ENCODE measurements around the gene KCNC3. TPM values are rescaled to one million over a fixed set of nuclear protein-coding genes. Genes with fewer than 3 reads are reported as not detected.

Gene KCNC3
- polyA plus RNA-seq (2011; rRNA removed) (not detected in 2 replicates), polyA minus RNA-seq (2011; rRNA and poly(A)+ RNA removed) (not detected in 2 replicates)

DNA sequence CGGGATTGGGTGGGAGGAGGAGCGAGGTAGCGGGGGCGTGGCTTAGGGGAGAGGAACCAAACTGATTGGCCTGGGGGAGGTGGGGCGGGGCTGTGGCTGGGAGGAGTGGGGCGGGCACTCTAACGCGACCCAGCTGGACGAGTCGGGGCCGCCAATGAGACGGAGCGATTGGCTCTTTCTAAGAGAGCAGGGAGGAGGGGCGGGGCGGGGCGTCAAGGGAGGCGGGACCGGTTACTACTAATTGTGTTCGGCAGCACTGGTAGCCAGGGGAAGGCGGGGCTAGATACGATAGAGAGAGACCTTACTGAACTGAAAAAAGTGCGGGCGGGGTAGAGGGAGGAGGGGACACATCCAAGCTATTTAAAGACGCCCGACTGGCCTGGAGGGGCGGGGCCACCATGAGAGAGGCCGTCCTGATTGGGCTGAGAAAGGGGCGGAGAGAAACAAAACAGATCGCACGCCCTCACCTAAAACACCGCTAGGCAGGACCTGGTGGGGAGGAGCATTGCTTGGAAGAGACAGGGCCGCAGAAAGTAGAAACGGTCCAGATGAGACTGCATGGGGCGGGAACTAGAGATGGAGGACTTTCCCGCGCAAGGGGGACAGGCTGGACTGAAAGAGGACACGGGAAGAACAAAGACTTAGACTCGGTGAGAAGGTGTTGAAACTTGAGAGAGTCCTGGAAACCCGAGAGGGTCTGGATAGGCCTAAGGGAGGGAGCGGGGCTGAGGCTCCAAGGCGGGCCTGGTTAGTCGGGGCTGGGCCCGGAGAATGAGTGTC lies at the start of gene KCNC3:
Gene KCNC3 (minus strand): TSS at position 232 of the 780 bp plus-strand sequence. CDS start 295 bp downstream, outside the sequence.
- H3K27ac ChIP-seq (ENCODE audit: low read depth, low read length): no peak within 1 kb of the TSS
- H3K27me3 ChIP-seq (ENCODE audit: control insufficient read depth, insufficient read depth, low read length): peaks cover 55% of the 10 kb centered on the region
- ChIA-PET CTCF (interaction anchor here (0.6 to 1.6 kb wide), 2 partner anchors 40 to 400 kb away, joined by 4 to 5 read pairs; no protein-coding TSS in a partner anchor), POLR2A (no interaction called here)
- 0 out of 2 replicates have a peak within 1 kb of the TSS, but pooled peaks have one; percentile 7 for H3K4me3 ChIP-seq (ENCODE audit: low read depth, low read length)
- no peak for TF ChIP-seq CTCF (IDR thresholded peaks at IDR 0.05; ENCODE audit: low read depth, low read length)
- peak; percentile 59 for DNase-seq (ENCODE audit: low read depth, low spot score)
- H3K9me3 ChIP-seq (ENCODE audit: control insufficient read depth, insufficient read depth, low read length): peaks cover 30% of the 10 kb centered on the region

- ChIA-PET CTCF (no interaction called here), POLR2A (no interaction called here)
Measured at GRCh38 chr19:50378863-50379236, 49.7 kb upstream of the KCNC3 start.

DNA sequence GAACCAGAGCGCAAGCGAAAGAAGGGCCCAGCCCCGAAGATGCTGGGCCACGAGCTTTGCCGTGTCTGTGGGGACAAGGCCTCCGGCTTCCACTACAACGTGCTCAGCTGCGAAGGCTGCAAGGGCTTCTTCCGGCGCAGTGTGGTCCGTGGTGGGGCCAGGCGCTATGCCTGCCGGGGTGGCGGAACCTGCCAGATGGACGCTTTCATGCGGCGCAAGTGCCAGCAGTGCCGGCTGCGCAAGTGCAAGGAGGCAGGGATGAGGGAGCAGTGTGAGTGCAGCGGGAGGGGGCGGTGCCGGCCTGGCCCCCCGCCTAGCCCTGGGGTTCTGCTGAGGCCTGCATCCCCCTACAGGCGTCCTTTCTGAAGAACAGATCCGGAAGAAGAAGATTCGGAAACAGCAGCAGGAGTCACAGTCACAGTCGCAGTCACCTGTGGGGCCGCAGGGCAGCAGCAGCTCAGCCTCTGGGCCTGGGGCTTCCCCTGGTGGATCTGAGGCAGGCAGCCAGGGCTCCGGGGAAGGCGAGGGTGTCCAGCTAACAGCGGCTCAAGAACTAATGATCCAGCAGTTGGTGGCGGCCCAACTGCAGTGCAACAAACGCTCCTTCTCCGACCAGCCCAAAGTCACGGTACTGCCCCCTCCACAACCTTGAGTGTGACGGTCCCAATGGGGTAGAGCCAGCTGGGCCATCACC lies 49.1 kb upstream of the KCNC3 start:
- no peaks in the 10 kb centered on the region for H3K27me3 ChIP-seq (ENCODE audit: control insufficient read depth, insufficient read depth, low read length)
- H3K9me3 ChIP-seq (ENCODE audit: control insufficient read depth, insufficient read depth, low read length): peaks cover 3% of the 10 kb centered on the region; the same call in 1 of the 2 replicates
- no peak for TF ChIP-seq CTCF (IDR thresholded peaks at IDR 0.05; ENCODE audit: low read depth, low read length)
- H3K27ac ChIP-seq (ENCODE audit: low read depth, low read length): no peak overlapping the region
- CTCF ChIA-PET: no interaction called here
- H3K4me3 ChIP-seq (ENCODE audit: low read depth, low read length): no peak overlapping the region
- POLR2A ChIA-PET: no interaction called here
- no peak for DNase-seq (ENCODE audit: low read depth, low spot score)

More at GRCh38 chr19:50378863-50379236, 49.7 kb upstream of the KCNC3 start:
- Histone ChIP-seq H3K27ac (ENCODE audit: low read depth, low read length) (no peak overlapping the region), H3K4me3 (ENCODE audit: low read depth, low read length) (no peak overlapping the region), H3K9me3 (ENCODE audit: control insufficient read depth, insufficient read depth, low read length) (peaks cover 3% of the 10 kb centered on the region; the same call in 1 of the 2 replicates), H3K27me3 (ENCODE audit: control insufficient read depth, insufficient read depth, low read length) (no peaks in the 10 kb centered on the region)
- TF ChIP-seq CTCF (IDR thresholded peaks at IDR 0.05; ENCODE audit: low read depth, low read length): no peak
- no peak for DNase-seq (ENCODE audit: low read depth, low spot score)

GRCh38 chr19:50377517-50377916 lies 48.3 kb upstream of the KCNC3 start:
- no peak for TF ChIP-seq CTCF (IDR thresholded peaks at IDR 0.05; ENCODE audit: low read depth, low read length)
- POLR2A ChIA-PET: no interaction called here
- DNase-seq (ENCODE audit: low read depth, low spot score): no peak
- H3K27me3 ChIP-seq (ENCODE audit: control insufficient read depth, insufficient read depth, low read length): no peaks in the 10 kb centered on the region
- H3K9me3 ChIP-seq (ENCODE audit: control insufficient read depth, insufficient read depth, low read length): peaks cover 3% of the 10 kb centered on the region; the same call in 1 of the 2 replicates
- CTCF ChIA-PET: interaction anchor here (0.6 kb wide), 1 partner anchor 38 kb away, joined by 4 read pairs; no protein-coding TSS in a partner anchor
- no peak overlapping the region for H3K27ac ChIP-seq (ENCODE audit: low read depth, low read length)
- H3K4me3 ChIP-seq (ENCODE audit: low read depth, low read length): no peak overlapping the region
